ENCODE results near the gene CCDC127.
A peak's percentile ranks its signal among the peaks of the same experiment; 100 is the strongest.
"Not testable (repeated sequence)": the region's sequence is repeated elsewhere in the genome, so short reads cannot be mapped to it uniquely, and the experiment has no call there.

CCDC127 gene

DNA sequence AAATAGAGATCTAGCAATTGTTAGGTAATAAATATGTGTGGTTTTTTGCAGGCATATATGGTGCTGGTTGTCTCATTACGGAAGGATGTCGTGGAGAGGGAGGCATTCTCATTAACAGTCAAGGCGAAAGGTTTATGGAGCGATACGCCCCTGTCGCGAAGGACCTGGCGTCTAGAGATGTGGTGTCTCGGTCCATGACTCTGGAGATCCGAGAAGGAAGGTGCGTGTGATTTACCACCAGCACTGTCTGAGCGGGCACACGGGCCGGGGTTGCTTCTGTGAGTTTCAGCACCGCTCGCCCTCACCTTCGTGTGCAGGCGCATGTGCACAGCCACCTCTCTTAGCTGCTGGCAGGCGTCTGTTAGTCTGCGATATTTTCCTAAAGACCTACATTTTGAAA is 15.5 kb upstream of the CCDC127 start:
- DNase-seq (ENCODE audit: low read depth), result not testable (repeated sequence)

DNA sequence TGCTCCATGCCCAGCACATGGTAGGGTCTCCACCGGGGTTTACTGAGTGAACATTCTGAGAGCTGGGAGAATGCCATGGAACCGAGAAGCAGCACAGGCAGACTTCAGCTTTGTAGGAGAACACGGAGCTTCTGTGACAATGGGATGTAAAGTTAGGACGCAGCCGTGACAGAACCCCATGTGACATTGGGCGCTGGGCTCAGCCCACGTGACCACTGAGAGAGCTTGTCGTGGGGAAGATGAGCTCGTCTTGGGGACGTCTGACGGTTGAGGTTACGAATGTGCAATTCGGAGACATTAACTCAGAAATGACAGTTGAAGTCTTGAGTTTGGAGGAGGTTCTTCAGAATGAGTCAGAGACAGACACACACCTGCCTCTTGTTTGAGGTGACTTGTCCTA is 13.7 kb upstream of the CCDC127 start:
- DNase-seq (ENCODE audit: low read depth), result no peak

DNA sequence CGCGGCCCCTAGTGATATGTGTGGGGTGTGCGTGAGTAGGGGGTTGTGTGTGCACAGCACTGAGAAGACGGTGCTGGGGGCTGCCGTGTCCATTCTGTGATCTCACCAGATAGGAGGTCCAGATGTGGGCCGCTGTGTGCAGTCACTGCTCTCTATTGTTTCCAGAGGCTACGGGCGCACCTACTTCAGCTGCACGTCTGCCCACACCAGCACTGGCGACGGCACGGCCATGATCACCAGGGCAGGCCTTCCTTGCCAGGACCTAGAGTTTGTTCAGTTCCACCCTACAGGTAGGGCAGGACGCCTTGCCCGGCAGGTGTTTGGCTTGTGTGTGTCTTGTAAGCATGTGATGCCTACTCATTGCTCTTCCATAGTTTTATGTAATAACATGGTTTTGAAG is 12.8 kb upstream of the CCDC127 start:
- DNase-seq (ENCODE audit: low read depth), result no peak

DNA sequence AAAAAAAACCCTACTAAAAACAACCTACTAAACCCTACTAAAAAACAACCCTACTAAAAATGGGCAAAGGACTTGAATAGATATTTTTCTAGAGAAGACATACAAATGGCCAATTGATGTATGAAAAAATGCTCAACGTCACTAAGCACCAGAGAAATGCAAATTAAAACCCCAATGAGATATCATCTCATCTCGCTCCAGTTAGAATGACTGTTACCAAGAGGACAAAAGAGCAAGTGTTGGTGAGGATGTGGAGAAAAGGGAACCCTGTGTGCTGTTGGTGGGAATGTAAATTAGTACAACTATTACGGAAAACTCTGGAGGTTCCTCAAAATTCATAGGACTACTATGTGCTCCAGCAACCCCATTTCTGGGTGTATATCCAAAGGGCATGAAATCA is 10.9 kb upstream of the CCDC127 start:
- DNase-seq (ENCODE audit: low read depth), result no peak

DNA sequence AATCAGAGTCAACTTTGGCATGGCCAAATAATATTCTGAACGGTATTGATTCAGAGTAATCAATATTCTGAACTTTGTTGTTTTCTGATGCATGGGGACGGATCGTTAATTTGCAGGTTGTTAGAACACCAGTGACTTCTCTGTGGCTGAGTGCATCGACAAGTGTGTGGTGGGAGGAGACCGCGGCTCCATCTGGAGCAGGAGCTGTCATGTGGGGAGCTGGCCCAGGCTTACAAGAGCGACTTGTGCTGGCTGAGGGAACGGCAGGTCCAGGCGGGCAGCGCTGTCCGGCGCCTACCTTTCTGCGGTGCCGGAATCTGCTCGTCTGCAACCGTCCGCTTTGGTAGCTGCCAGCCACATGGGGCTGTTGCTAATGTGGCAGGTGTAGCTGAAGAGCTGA is 9.4 kb upstream of the CCDC127 start:
- DNase-seq (ENCODE audit: low read depth), result not testable (repeated sequence)

DNA sequence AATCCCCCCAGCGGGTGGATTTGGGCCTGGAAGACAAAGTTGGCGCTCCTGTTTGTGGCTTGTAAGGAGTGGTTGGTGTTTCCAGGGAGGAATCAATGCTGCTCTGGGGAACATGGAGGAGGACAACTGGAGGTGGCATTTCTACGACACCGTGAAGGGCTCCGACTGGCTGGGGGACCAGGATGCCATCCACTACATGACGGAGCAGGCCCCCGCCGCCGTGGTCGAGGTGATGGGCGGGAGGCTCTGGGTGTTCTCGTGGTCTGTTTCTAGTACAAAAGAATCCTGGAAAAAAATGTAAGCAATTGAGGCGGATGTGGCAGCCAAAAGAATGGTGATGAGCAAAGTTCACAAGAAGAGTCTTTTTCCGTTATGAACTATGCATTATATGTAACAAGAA is 7.4 kb upstream of the CCDC127 start:
- DNase-seq (ENCODE audit: low read depth), result no peak

DNA sequence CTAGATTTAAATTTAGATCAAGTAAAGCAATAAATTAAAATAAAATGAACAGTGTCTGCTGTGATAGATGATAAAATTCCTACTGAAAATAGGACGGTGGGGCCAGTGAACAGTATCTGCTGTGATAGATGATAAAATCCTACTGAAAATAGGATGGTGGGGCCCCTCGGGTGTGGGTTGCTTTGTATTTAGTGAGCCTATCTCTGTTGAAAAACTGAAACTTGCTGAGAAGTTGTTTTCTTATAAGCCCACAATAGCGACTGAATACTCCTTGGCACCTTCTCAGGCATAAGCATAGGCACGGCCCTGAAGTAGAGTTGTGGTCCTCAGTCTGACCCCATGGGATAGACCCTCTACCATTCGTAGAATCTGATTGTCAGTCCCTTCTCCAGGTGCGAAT is 5.8 kb upstream of the CCDC127 start:
- DNase-seq (ENCODE audit: low read depth), result no peak

DNA sequence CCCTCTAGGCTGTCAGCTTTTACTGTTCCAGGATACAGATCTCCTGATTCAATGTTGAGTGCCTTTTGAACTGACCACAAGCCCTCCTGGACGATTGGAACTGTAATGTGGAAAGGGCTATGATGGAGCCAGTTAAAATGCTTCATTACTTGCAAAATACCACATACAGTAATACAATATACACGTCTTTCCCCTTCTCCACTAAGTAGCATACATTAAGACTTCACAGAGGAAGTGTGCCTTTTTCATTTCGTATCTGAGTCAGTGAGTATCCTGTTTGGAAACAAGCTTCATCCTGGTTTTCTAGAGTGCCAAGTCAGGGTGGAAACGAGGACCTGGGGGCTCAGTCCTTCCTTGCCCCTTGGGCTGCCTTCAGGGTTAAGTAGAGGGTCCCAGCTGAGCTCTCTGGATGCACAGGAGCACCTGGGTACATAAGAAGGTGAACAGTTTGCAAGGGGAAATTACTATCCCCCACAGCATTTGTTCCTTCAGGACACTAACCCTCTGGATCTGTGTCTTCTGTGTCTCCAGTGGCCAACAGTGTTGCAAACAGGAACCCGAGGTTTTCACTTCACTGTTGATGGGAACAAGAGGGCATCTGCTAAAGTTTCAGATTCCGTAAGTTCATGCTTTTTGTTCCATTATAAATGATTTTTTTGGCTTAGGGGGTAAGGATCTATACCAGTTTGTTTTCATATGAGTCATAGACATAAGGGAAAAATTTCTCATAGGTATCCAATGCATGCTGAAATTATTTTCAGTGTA is 5.2 kb upstream of the CCDC127 start:
- DNase-seq (ENCODE audit: low read depth), result peak; percentile 28

DNA sequence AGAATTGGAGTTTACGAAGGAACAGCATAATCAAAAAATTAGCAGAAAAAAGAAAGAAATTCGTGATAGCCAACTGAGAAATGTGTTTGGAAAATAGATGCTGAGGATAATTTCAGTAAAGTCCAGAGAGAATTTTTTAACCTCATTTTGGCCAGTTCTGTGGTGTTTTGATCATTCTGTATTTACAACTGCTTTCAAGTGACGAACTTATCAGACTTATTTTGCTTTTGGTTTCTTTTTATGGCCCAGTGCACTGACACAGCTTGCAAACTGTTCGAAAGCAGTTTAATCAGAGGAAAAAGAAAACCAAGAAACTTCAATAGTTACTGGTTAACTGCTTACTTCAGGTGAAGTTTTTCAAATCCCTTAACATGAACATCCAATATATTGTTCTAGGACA is 2.0 kb upstream of the CCDC127 start:
- DNase-seq (ENCODE audit: low read depth), result no peak

DNA sequence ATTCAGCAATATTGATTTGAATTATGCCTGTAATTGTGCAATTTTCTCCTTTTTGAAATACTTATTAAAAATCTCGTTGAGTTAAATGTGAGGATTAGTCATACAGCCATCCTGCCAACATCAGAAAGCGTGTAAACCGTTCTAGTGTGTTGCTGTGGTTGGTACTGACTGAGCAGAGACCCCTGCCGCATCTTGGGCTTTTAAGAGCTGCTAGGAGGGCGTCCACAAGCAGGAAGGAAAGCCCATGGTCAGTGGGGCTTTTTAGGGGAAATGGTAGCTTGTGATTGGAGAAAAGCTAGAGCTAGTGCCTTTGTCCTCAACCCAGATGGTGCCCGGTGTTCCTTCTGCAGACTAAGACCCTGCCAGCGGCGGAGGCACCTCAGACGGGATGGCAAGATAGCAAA is 1.5 kb upstream of the CCDC127 start:
- DNase-seq (ENCODE audit: low read depth), result peak; percentile 49

DNA sequence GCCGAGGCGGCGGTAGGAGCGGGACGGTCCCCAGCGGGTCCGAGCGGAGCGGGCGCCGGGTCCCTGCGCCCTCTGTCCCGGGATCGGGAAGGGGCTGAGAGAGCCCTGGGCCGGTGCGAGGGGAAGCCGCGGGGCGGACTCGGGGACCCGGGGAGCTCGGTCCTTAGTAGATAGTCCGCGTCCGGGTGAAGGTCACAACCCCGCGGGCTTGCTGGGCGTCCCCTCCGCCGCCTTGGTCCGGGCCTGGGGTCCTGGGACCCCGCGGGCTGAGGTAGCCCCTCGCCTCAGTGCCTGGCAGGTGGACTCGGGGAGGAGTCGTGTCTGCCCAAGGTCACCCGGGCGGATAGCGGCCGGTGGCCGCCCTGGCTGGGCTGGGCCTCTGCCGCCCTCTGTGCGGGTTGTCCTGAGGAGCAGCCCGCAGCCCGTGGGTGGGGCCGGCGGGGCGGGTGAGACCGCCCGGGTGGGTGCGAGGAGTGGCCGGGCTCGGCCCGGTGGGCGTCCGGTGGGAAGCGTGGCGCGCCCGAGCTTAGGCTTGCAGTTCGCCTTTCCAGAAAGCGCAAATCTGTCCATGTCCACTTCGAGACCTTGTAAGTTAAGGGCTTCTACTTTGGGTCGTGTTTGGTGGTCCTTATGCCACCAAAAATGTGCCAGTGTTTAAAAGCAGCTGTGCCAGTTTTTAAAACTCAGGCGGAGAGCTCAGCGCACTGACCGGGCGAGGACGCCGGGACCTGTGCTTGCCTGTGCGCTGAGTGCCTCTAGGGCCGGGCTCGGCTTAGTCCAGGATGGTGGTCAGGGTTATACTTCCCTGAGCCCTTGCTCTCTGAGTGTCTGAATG is 721 bp upstream of the CCDC127 start:
- peak; percentile 48 for DNase-seq (ENCODE audit: low read depth)

DNA sequence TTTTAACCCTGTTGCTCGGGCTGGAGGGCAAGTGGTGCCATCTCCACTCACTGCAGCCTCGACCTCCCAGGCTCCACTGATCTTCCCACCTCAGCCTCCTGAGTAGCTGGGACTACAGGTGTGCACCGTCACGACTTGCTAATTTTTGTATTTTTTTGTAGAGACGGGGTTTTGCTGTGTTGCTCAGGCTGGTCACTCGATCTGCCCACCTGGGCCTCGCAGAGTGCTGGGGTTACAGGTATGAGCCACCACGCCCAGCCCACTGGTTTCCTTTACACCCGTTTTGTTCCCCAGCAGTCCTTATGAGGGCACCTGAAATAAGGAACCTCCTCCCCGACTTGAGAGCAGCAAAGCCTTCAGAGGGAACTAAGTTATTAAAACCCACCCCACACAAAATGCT is 1.9 kb downstream of the CCDC127 start:
- DNase-seq (ENCODE audit: low read depth), result not testable (repeated sequence)

DNA sequence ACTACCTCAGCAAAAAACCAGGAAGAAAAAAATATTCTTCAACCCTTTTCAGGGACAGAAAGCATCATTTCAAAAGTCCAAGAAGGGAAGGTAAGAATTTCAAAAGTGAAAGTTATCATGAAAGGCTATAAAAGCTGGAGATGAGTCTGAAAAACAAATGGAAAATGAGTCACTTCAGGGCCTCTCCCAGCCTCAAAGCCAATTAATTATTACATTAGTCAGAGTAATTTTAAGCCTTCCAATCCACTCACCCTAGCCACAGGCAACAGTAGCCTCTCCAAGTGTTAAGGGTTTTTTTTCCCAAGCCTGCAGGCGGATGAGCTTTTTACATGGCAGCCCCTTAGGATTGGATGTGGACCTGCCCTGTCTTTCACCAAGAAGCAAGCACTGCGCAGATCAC is 2.7 kb downstream of the CCDC127 start:
- DNase-seq (ENCODE audit: low read depth), result peak; percentile 26

DNA sequence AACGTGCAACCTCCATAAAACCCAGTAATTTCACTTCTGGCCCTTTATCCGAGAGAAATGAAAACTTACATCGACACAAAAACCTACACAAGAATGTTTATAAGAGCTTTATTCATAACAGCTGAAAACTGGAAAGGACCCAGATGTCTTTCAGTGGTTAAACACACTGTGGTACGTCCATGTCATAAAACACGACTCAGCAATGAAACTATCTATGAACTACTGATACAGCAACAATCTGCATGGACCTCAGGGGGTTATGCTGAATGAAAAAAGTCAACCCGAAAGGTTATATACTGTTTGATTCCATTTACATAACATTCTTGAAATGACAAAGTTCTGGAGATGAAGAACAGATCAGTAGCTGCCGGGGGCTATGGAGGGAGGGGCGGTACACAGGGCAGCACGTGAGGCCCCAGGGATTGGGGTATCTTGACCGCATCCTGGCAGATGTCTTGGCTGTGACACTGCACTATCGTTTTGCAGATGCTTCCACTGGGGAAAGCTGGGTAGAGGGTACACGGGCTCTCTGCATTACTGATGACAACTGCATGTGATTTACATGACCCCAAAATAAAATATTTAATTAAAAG is 4.1 kb downstream of the CCDC127 start:
- DNase-seq (ENCODE audit: low read depth), result no peak

DNA sequence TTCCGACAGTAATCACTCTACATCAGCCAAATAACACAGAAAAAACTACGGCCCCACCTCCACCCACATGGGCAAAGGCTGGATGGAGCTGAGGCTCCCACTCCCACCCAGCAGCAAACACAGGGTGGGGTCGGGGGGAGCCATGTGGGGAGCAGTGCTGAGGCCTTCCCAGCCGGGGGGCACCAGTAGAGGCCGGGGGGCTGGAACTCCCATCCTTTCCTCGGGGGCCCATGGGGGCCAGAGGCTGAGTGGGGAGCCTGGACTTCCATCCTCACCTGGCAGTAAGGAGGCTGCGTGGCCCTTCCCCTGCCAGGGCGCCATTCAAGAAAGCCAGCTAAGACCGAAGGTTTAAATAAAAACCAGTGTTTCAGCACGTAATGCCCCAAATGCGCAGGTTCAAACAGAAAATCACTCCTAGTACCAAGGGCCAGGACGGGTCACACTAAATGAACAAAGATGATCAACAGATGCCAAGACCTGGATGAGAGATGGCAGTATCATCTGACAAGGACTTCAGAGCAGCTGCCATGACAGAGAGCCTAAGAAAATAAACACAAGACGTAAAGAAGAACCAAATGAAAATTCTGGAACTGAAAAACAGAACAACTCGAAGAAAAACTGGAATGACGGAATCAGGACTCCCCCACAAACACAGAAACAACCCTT is 9.4 kb downstream of the CCDC127 start:
- no peak for DNase-seq (ENCODE audit: low read depth)

DNA sequence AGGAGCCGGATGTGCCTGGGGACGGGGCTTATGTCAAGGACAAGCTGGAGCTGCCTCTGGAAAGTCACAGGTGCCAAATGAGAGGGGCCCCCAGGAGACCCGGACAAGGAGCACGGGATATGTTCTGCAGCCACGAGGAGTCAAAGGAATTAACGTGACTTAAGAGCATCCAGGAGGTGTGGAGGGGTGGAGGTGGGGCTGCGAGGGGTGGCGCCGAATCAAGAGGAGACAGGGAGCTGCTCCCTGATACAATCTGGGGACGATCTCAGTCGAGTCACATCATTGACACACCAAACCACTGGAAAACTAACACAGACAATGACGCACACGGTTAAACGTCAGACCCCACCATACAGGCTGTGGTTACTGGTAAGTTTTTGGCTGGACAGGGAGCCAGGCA is 10.4 kb downstream of the CCDC127 start:
- no peak for DNase-seq (ENCODE audit: low read depth)

DNA sequence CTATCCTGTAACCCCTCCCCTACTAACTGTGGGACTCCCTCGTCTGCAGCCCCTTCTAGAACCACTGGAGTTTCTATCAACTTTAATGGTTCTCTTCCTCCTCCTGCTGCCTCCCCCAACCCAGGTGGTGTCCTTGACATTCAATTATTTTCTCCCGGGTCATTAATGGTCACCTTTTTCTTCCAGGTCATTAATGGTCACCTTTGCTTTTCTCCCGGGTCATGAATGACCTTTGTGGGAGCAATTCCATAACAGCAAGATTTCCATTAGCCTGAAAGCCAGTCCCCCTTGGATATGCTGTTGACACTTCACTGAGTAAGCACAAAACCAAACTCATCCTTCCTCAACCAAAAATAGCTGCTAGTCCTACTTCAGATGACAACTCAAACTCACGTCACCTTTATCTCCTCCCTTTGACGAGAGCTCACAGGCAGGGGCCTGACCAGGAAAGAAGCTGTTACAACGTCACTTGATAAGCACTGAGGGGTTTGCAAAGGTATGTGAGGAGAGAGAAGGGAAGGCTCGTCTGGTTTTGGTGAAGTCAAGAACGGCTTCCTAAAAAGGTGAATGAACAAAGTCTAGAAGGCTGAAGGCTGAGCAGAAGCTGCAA is 10.9 kb downstream of the CCDC127 start:
- DNase-seq (ENCODE audit: low read depth), result no peak

DNA sequence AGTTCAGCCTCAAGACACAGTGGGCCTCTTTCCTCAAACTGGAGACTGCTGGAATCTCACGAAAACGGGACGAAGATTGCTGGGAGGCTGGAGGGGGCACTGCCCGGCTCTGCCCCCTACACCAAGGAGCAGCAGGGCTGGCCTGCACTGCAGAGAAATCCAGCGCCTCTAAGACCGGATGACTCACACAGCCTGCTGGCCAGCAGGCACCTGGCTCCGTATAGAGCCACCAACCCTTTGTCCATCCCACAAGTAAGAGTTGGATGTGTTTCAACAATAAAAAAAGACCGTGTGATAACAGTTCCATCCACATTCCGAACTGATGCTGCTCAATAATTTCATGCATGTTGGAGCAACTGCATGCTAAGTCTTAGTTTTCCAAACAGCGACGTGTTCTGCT is 11.5 kb downstream of the CCDC127 start:
- DNase-seq (ENCODE audit: low read depth), result peak; percentile 65

DNA sequence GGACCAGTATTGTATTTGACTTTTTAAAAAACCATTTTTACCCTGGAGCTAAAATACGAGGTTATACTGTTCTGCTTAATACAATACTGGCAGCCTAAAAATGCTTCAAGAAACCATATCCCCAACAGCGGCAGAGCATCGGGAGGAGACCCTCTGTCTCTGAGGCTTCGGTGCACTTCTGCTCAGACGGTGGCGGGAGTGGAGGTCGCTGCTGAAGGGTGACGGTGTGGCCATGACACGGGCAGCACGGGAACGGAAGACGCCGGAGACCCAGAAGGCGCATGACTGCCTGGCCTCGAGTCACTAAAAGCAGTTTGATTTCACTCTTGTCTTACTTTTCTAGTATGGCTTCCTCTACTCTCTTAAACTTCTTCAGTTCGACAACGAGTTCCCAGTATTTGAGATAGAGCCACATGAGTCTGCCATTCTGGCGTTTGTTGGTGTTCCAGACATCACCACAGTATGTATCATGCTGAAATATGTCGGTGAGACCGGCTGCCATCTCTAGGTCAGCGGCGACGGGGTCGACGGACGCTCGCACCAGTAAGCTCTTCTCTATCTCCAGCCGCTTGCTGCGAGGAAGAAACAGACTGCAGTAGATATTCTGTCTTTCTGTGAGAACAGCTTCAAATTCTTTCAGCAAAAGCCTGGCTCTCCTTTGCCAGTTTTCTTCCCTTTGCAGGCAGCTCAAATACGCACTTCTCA is 12.8 kb downstream of the CCDC127 start:
- no peak for DNase-seq (ENCODE audit: low read depth)

DNA sequence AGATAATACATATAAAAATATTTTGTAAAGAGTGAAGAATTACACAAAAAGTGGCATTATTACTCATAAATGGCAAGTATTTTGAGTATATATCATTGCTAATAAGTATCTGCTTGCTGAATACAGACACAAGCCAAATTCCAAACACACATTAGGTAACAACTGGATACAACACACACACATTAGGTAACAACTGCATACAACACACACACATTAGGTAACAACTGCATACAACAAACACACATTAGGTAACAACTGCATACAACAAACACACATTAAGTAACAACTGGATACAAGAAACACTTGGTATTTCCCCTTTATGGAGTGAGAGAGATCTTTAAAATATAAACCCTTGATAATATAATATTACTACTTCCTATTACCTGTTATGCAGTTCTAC is 13.5 kb downstream of the CCDC127 start:
- no peak for DNase-seq (ENCODE audit: low read depth)

DNA sequence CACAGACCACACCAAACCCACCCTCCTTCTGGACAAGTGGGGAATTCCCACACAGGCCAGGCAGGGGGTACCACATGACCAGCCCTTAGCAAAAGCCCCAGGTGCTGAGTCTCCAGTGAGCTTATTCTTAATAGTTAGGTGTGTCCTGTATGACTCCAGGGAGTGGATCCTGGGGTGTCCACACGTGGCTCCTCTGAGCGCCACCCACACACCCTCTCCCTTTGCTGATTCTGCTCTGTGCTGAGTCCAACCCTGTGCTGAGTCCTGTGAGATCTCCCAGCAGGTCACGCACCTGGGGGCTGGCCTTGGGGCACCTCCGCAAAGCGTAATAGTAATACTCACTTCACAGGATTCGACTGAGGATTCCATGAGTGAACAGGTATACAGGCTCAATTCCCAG is 14.0 kb downstream of the CCDC127 start:
- no peak for DNase-seq (ENCODE audit: low read depth)
